Left ventricle myocardium superior (tissue), 1 donor: ENCODE data around the gene JADE2. TPM values are rescaled to one million over a fixed set of nuclear protein-coding genes. Genes with fewer than 3 reads are reported as not detected.
"Not testable (repeated sequence)": the region's sequence is repeated elsewhere in the genome, so short reads cannot be mapped to it uniquely, and the experiment has no call there.

Source experiments
- ATAC-seq: fragments of 200-7000 bp; cut with Tn5 transposase; one replicate; pipeline ENCODE4 v1.9.1; 2020; ENCODE audit warnings: mild to moderate bottlenecking, moderate library complexity
- DNase-seq: peaks from one replicate; pipeline ENCODE4 v3.0.0-alpha.2; 2020
- intact Hi-C: fragments of 100-400 bp; cut with micrococcal nuclease; formaldehyde crosslinking; loops from one replicate; pipeline ENCODE4 v1.11.0; 2022
- total RNA-seq: library from RNA; stranded (reverse); fragmentation: NEBNext Ultra II Directional; extraction: Animal tissue kit (Norgen Biotek cat#: 25700); gene quantifications from one replicate; pipeline ENCODE4 v1.2.1, GENCODE V29; 2021
- donor health status: DM: no; HTN: yes; CAD: no; lungs with severe emphysema.

The JADE2 gene
- total RNA-seq, 1 donor from 2014 or later = 28.7 TPM

- intact Hi-C loops = no loop called here
- DNase-seq = no peak
- ATAC-seq = no peak
These were observed 53.3 kb downstream of the JADE2 start for GRCh38 chr5:134578578-134579283.

- no peak for ATAC-seq
- intact Hi-C loops = no loop called here
These were observed 53.9 kb downstream of the JADE2 start for GRCh38 chr5:134579284-134579771.

DNA sequence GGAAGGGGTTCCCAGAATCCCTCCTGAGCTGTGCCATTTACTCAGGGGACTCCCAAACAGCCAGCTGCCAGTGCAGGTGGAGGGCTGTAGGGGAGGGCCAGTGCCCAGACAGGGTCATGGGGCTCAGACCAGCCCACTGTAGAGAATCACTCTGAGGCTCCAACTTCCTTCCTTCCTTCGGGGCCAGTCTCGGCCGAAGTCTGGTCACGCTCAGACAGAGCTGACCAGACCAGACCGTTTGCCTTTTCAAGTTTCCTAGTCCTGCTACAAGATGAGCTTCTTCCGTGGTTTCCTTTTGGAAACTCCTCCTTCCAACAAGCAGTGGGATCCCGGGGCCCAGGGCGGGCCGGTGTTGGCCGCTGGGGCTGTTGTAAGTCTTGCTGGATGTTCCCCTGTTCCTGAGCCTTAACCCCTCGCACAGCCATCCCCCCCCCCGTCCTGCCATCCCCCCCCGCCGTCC lies 54.6 kb downstream of the JADE2 start:
- ATAC-seq (no peak), DNase-seq (no peak)
- intact Hi-C loops = loop anchor here (5.0 kb wide), 1 partner anchor 278 kb away; no protein-coding TSS in a partner anchor

More at GRCh38 chr5:134579284-134579771, 53.9 kb downstream of the JADE2 start:
- no peak for DNase-seq

DNA sequence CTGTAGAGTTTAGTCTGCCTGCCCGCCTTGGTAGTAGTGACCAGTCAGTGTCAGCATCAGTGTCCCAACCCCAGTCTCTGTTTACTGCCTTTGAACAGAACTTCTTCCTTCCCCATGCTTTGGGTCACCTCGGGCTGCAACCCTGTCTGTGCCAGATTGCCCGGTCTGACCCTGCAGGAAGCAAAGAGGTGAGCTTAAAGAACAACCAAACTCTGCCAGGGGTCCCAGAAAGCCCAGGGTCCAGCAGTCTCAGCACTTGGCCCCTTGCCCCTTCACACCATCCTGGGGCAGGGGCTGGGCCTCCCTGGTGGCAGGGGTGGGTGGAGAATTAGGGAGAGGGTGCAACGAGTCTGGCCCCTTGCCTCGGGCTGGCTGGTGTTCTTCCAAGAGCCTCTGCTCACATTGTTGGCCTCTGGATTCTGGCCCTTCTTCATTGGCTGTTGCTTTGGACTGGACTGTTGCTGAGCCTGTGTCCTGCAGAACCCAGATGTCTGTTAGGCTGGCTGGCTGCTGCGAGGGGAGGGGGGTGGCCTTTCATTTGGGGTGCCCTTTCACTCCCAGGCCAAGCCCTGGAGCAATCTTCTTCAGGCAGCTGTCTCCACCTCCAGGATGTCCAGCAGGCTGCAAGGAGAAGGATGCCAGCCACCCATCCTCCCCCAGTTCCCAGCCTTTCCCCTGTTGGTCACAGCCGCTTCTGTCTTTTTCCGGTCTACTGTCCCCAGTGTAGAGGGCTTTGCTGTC lies 55.9 kb downstream of the JADE2 start:
- ATAC-seq = peak; percentile 80
- peak; percentile 72 for DNase-seq
- intact Hi-C loops = loop anchor here (5.0 kb wide), 1 partner anchor 279 kb away; no protein-coding TSS in a partner anchor

DNA sequence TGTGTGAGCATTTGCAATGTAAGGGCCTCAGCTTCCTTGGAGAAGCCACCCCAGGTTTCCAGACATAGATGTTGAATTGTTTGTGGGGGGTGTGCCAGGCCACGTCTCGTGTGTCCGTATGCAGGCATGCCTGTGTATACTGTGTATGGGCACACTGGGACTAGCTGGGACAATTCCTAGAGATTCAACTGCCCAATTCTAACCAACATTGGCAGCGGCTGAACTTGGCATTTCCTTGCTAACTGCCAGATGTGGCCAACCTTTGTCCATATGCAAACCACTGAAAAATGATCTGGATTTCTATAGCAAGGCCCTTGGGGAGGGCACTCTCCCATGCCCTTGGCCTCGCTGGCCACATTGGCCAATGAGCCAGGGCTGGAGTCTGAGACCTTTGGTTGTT lies 56.8 kb downstream of the JADE2 start:
- intact Hi-C loops = loop anchor here (5.0 kb wide), 1 partner anchor 280 kb away; no protein-coding TSS in a partner anchor
- ATAC-seq = no peak
- no peak for DNase-seq

GRCh38 chr5:134582941-134583340 lies 57.5 kb downstream of the JADE2 start:
- intact Hi-C loops = loop anchor here (5.0 kb wide), 1 partner anchor 281 kb away; no protein-coding TSS in a partner anchor
- ATAC-seq (no peak), DNase-seq (no peak)

DNA sequence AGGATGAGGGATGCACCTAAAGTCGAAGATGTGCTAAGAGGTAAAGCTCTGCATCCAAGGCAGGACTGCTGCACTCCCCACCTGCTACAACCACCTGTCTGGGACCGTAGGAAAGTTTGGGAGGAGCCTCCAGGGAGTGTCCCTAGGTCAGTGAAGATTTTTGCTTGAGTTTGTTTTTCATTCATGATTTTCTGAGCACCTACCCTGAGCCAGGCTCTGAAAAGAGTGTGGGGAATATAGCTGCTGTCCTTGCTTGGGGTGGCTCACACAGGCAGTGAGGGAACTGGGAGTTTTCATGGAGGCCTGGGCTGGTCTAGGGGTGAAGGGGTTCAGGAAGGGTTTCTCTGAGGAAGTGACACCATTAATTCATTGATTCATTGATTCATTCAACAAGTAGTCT lies 58.3 kb downstream of the JADE2 start:
- no peak for ATAC-seq
- no peak for DNase-seq
- intact Hi-C loops = loop anchor here (5.0 kb wide), 1 partner anchor 281 kb away; no protein-coding TSS in a partner anchor

GRCh38 chr5:134584662-134585061 lies 59.2 kb downstream of the JADE2 start:
- no peak for ATAC-seq
- intact Hi-C loops = loop anchor here (5.0 kb wide), 1 partner anchor 282 kb away; no protein-coding TSS in a partner anchor
- no peak for DNase-seq

- DNase-seq (no peak), ATAC-seq (no peak)
- intact Hi-C loops = no loop called here
These were observed 60.5 kb downstream of the JADE2 start for GRCh38 chr5:134585966-134586365.

DNA sequence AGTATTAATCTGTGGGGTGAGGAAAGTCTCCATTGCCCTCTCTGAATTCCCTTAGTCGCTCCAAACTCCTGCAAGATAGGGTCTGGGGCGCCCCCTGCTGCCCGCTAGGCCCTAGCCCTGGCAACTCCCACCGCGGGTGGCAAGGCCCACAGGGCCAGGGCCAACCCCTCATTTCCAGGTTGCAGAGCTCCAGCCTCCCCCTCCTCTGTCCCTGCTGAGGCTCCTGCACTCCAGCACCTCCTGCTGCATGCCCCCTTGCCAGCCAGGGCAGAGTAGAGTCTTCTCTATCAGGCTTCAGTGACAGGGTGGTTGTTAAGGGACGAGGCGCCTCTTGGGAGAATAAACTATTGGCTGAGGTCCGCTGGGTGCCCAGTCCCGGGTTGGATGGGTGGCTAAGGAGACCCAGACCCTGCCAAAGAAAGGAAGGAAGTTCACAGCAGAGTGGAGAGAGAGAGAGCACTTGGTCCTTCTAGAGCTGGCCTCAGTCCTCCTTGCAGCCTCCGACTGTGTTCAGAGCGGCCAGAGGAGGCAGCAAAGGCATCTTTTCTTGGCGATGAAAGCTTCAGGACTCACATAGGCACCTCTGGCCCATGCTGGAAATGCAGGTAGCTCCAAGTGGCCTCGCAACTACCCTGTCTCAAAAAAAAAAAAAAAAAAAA lies 61.5 kb downstream of the JADE2 start:
- intact Hi-C loops = no loop called here
- peak; percentile 81 for ATAC-seq
- DNase-seq = peak; percentile 92

DNA sequence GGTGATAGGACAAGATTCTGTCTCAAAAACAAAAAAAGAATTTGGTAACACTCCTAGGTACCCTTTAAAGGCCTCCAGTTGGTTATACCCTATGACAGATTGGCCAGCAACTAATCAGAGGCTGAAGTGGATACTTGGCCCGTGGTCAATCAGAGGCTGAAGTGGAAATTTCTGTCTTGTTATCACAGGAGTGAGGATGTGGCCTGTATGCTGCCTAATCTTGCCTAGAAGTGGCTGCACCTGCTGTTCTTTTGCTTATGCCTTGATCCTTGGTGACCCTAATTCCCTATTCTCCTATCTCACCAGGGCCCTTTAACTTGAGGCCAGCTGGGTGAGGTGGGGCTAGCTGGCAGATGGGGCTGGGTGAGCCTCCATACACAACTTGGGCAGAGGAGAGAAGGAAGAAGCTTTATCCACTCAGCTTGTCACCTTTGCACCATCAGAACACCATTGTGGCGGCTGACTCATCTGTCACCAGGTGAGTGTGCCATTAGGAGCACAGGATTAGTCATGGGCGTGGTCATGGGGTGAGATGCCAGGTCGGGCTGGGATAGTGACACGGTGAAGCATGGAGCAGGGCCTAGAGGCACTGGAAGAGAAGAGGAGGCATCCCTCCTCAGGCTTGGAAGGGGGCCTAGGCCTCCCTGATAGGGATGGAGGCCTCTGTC lies 65.7 kb downstream of the JADE2 start:
- peak; percentile 39 for ATAC-seq
- DNase-seq = no peak
- intact Hi-C loops = no loop called here

DNA sequence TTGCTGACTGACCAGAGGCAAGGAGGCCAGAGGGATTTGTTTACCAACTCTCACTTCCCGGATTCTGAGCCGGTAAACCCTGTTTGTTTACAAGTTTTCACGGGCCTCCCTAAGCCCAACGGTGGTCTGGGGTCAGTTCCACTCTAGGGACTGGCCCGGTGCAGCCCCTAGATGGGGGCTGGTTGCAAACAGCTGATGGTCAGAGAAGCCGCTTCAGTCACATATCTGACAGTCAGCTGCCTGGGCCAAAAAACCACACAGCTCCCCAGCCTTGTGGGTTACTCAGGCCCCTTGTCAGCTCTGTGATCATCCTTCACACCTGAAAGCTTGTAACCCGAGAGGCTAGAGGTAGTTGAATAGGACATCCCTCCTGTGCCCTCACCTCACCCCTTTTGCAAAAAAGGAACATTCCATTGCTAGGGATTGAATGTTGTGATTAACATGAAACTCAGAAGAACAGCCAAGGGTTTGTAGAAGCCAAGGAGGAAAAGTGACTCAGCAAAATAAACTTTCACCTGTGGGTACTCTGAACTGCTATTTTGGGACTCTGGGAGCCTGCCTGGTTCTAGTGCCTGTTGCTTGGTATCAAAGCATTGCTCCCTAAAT lies 66.8 kb downstream of the JADE2 start:
- intact Hi-C loops = no loop called here
- peak; percentile 70 for ATAC-seq
- no peak for DNase-seq

- intact Hi-C loops = no loop called here
- no peak for DNase-seq
These were observed 68.9 kb downstream of the JADE2 start for GRCh38 chr5:134594336-134594735.

GRCh38 chr5:134594797-134595457 lies 69.5 kb downstream of the JADE2 start:
- DNase-seq = no peak
- intact Hi-C loops = no loop called here

More at GRCh38 chr5:134594336-134594735, 68.9 kb downstream of the JADE2 start:
- ATAC-seq = no peak

DNA sequence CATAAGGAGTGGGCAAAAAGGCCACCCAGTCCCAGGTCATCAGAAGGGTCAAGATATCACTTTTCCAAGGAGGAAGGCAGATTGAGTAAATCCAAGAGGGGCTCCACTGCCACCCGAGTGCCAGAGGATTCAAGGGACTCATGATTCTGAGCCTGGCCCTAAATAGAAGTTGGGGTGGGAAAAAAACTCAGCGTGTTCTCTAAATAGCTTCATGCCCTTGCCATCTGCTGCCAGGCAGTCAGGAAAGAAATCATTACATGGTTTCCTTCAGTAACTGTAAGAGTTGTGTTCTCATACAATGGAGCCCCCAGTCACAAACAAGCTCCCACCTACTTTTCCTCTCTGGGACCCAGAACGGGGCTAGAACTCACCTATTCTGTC lies 70.0 kb downstream of the JADE2 start:
- ATAC-seq (peak; percentile 40), DNase-seq (no peak)
- intact Hi-C loops = no loop called here

More at GRCh38 chr5:134594797-134595457, 69.5 kb downstream of the JADE2 start:
- peak; percentile 6 for ATAC-seq

DNA sequence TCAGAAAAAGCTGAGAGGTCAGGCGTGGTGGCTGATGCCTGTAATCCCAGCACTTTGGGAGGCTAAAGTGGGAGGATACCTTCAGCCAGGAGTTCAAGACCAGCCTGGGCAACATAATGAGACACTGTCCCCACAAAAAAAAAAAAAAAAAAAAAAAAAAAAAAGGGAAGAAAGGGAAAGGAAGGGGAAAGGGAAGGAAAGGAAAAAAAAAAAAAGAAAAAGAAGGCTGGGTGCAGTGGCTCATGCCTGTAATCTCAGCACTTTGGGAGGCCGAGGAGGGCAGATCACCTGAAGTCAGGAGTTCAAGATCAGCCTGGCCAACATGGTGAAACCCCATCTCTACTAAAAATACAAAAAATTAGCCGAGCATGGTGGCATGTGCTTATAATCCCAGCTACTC lies 74.3 kb downstream of the JADE2 start:
- ATAC-seq, DNase-seq, intact Hi-C loops: not testable (repeated sequence)

- intact Hi-C loops = no loop called here
- DNase-seq = no peak
- ATAC-seq = no peak
These were observed 75.1 kb downstream of the JADE2 start for GRCh38 chr5:134600600-134600999.

GRCh38 chr5:134603059-134603458 lies 77.6 kb downstream of the JADE2 start:
- ATAC-seq (no peak), DNase-seq (no peak)
- intact Hi-C loops = no loop called here
